Gastrocnemius medialis (tissue), 4 donors: ENCODE measurements around the gene LDLRAD4.

Experiments
- CTCF ChIP-seq, 5 experiments: fragments of 450-650 bp in 3 of 5; fragments of 200-600 bp in 2 of 5; sonication (generic) in 2 of 5; IDR thresholded peaks in 4 of 5; conservative IDR thresholded peaks in 1 of 5; 1 replicate in 4 of 5; 2 replicates in 1 of 5; pipeline ENCODE4 v1.5.1; 2016 to 2019; ENCODE audit warnings: antibody characterized with exemption in 5 of 5, mild to moderate bottlenecking in 3 of 5, moderate library complexity in 3 of 5
- POLR2A ChIP-seq, 2 donors: fragments of 450-650 bp; IDR thresholded peaks; one replicate each; pipeline ENCODE4 v1.6.1; 2017; ENCODE audit warnings: antibody characterized with exemption in 2 of 2, mild to moderate bottlenecking in 2 of 2, moderate library complexity in 2 of 2

GRCh38 chr18:13452388-13452811 lies 233.8 kb downstream of the LDLRAD4 start:
- no peak for TF ChIP-seq CTCF (IDR thresholded peaks at IDR 0.05 in 4 of 5, conservative IDR thresholded peaks at IDR 0.05 in 1 of 5)
- no peak for TF ChIP-seq POLR2A (IDR thresholded peaks at IDR 0.05)
